ENCODE measurements around the gene DPP10.

The DPP10 gene

DNA sequence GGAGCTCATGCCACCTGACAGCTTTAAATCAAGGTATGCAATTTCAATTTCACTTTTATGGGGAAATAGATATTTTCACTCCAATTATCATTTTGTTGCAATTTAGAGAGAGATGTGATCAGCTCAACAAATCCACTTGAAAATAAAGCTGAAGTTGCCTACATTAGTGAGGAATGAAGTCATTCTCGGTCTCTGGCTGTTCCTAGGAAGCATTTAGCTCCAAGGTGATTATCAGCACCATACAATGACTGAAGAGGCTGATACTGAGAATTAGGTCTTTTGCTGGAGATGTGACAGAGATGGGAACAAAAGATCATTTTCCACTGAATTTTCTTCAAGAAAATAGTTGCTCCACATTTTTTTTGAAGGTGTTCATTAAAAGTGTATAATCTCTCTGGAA is 1303.7 kb downstream of the DPP10 start:
- POLR2A ChIA-PET (ENCODE audit: low non-redundant PET), result no interaction called here
- TF ChIP-seq, protein P1, sequence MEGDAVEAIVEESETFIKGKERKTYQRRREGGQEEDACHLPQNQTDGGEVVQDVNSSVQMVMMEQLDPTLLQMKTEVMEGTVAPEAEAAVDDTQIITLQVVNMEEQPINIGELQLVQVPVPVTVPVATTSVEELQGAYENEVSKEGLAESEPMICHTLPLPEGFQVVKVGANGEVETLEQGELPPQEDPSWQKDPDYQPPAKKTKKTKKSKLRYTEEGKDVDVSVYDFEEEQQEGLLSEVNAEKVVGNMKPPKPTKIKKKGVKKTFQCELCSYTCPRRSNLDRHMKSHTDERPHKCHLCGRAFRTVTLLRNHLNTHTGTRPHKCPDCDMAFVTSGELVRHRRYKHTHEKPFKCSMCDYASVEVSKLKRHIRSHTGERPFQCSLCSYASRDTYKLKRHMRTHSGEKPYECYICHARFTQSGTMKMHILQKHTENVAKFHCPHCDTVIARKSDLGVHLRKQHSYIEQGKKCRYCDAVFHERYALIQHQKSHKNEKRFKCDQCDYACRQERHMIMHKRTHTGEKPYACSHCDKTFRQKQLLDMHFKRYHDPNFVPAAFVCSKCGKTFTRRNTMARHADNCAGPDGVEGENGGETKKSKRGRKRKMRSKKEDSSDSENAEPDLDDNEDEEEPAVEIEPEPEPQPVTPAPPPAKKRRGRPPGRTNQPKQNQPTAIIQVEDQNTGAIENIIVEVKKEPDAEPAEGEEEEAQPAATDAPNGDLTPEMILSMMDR (conservative IDR thresholded peaks at IDR 0.05; ENCODE audit: low read depth), result no peak
- no peak overlapping the region for H3K27ac ChIP-seq
- DNase-seq (ENCODE audit: low spot score), result no peak
- CTCF ChIA-PET, result interaction anchor here (0.7 kb wide), 1 partner anchor 341 kb away, joined by 4 read pairs; no protein-coding TSS in a partner anchor

DNA sequence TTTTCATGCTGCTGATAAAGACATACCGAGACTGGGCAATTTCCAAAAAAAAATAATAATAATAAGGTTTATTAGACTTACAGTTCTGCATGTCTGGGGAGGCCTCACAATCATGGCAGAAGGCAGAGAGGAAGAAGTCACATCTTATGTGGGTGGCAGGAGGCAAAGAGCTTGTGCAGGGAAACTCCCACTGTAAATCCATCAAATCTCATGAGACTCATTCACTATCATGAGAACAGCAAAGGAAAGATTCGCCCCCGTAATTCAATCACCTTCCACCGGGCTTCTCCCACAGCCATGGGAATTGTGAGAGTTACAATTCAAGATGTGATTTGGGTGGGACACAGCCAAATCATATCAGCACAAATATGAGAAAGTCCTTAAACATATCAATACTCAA is 1314.8 kb downstream of the DPP10 start:
- ChIA-PET CTCF (interaction anchor here (0.7 kb wide), 1 partner anchor 1229 kb away, joined by 3 read pairs; no protein-coding TSS in a partner anchor), POLR2A (ENCODE audit: low non-redundant PET) (no interaction called here)
- TF ChIP-seq, protein P1 (conservative IDR thresholded peaks at IDR 0.05; ENCODE audit: low read depth), result no peak
- DNase-seq (ENCODE audit: low spot score), result no peak
- no peak overlapping the region for H3K27ac ChIP-seq

DNA sequence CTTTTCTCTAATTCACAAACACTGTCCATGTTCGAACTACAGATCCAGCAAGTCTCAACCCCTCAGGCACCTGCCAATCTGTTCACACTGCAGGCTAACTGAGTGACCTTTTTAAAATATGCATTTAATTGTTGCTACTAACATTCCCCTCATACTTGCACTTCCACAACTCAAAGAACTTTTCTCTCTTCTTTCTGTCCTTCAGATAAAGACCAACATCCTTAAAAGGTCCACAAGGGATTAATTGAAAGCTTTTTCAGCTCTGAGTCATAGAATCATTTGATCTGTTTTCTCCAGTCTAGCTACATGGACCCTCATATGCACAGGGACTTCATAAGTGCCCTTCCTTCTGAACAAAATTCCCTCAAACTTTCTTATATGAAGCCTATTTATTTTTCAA is 1321.2 kb downstream of the DPP10 start:
- ChIA-PET POLR2A (ENCODE audit: low non-redundant PET) (no interaction called here), CTCF (interaction anchor here (0.5 to 0.7 kb wide), 2 partner anchors 33 to 61 kb away, joined by 3 to 4 read pairs; no protein-coding TSS in a partner anchor)
- H3K27ac ChIP-seq, result no peak overlapping the region
- DNase-seq (ENCODE audit: low spot score), result no peak
- TF ChIP-seq, protein P1 (conservative IDR thresholded peaks at IDR 0.05; ENCODE audit: low read depth), result no peak

DNA sequence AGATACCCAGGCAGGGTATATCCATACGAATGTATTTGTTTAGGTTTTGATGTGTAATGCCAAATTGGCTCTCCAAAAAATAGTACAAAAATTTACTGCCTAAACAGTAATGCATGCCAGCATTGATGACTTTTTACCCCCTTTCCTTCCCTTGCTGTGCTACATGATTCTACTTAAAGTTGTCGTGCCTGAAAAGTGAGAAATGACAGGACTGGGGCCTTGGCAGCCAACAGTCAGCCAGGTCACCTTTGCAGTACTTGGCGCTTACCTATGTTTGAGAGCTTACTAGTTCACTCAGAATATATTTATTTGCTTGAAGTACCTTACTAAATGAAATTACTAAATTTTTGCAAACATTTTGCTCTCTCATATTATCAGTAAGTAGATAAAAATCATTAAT is 1329.1 kb downstream of the DPP10 start:
- TF ChIP-seq, protein P1 (conservative IDR thresholded peaks at IDR 0.05; ENCODE audit: low read depth), result no peak
- ChIA-PET POLR2A (ENCODE audit: low non-redundant PET) (no interaction called here), CTCF (interaction anchor here (0.6 kb wide), 1 partner anchor 106 kb away, joined by 6 read pairs; no protein-coding TSS in a partner anchor)
- DNase-seq (ENCODE audit: low spot score), result no peak
- no peak overlapping the region for H3K27ac ChIP-seq

DNA sequence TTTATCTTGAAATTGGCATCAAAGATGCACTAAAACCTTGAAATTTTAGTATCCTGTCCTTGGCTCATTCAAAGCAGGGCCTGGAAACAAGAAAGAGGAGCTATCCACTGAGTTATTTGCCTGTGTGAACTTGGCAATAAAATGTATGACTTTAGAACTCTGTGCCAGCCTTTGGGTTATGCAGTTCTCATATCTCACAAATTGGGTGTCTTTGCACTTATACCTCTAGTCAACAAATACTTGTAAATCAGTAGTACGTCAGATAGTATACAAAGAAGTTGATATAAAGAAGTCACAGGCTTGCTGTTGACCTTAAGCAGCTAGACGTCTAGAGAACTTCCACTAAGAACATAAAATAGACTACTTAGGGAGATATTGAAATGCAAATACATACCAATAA is 1331.9 kb downstream of the DPP10 start:
- no peak overlapping the region for H3K27ac ChIP-seq
- ChIA-PET POLR2A (ENCODE audit: low non-redundant PET) (no interaction called here), CTCF (no interaction called here)
- TF ChIP-seq, protein P1 (conservative IDR thresholded peaks at IDR 0.05; ENCODE audit: low read depth), result no peak
- DNase-seq (ENCODE audit: low spot score), result no peak

DNA sequence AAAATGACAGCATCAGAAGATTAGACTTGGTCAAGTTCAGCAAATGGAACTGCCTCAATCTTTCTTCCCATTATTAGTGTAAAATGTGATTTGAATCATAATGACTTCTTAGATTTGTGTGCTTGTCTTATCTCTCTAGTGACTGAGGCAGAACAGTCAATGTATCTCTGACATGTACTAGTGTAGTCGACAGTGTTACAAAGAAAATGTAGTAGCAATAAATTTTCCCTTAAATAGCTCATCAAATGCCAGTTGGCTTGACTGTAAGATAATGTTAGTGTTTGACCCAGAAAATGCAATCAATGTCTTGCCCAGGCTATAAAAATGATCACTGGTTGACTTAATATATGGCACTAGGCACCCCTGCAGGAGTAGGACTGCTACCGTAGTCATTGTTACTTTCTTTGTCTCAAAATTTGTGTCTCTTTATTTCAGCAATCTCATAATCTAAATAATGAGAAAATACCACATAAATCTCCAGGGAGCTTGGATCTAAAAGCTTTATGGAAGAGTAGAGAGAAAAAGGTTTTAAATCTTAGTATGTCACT is 1336.7 kb downstream of the DPP10 start:
- TF ChIP-seq, protein P1 (conservative IDR thresholded peaks at IDR 0.05; ENCODE audit: low read depth), result no peak
- POLR2A ChIA-PET (ENCODE audit: low non-redundant PET), result no interaction called here
- no peak for DNase-seq (ENCODE audit: low spot score)
- no peak overlapping the region for H3K27ac ChIP-seq
- CTCF ChIA-PET, result no interaction called here
